Kidney (tissue), 14 donors: Measurements from ENCODE around the gene SEPTIN10. TPM values are rescaled to one million over a fixed set of nuclear protein-coding genes. Genes with fewer than 3 reads are reported as not detected.
A peak's percentile ranks its signal among the peaks of the same experiment; 100 is the strongest.

Source experiments
- DNase-seq, 5 donors: peaks; one replicate each; pipeline ENCODE4 v3.0.0-alpha.2; 2013 to 2020
- FAIRE-seq: peaks from 2 replicates; lab custom pipeline; 2012; peaks lifted over from hg19 to GRCh38; lab: Jason Lieb, UNC
- H3K27ac ChIP-seq, 2 donors: one replicate each; pipeline ENCODE4 v1.7.0; 2013; ENCODE audit warnings: low read depth in 2 of 2, low read length in 2 of 2, inconsistent platforms in 1 of 2
- H3K27me3 ChIP-seq: one replicate; pipeline ENCODE4 v1.7.1; 2013; ENCODE audit warnings: low read length, inconsistent platforms; ENCODE audit not compliant: control insufficient read depth, insufficient read depth
- H3K36me3 ChIP-seq, 3 donors: one replicate each; pipeline versions ENCODE4 v1.7.0 to v1.7.1; 2013; ENCODE audit warnings: low read length in 3 of 3, control low read depth in 1 of 3, inconsistent platforms in 1 of 3; ENCODE audit not compliant: insufficient read depth in 3 of 3, control insufficient read depth in 2 of 3
- H3K4me1 ChIP-seq, 3 donors: one replicate each; pipeline versions ENCODE4 v1.7.0 to v1.7.1; 2013; ENCODE audit warnings: low read length in 3 of 3, inconsistent platforms in 1 of 3, low read depth in 1 of 3; ENCODE audit not compliant: control insufficient read depth in 2 of 3, insufficient read depth in 2 of 3
- H3K4me3 ChIP-seq, 3 donors: one replicate each; pipeline versions ENCODE4 v1.7.0 to v1.8.1; 2013; ENCODE audit warnings: low read length in 3 of 3, control low read depth in 1 of 3, inconsistent platforms in 1 of 3
- H3K9ac ChIP-seq, 3 donors: one replicate each; pipeline versions ENCODE4 v1.7.0 to v1.7.1; 2013; ENCODE audit warnings: low read length in 3 of 3, control low read depth in 1 of 3, inconsistent platforms in 1 of 3
- H3K9me3 ChIP-seq, 3 donors: one replicate each; pipeline versions ENCODE4 v1.7.0 to v1.7.1; 2013; ENCODE audit warnings: low read length in 3 of 3, control low read depth in 1 of 3, inconsistent platforms in 1 of 3; ENCODE audit not compliant: control insufficient read depth in 2 of 3, insufficient read depth in 1 of 3
- CTCF ChIP-seq: IDR thresholded peaks from 3 replicates; pipeline ENCODE4 v1.5.1; 2012; ENCODE audit warnings: mild to moderate bottlenecking, moderate library complexity, borderline replicate concordance; ENCODE audit not compliant: insufficient read depth; ENCODE audit errors: extremely low read depth
- intact Hi-C: fragments of 100-400 bp; cut with DNase I; formaldehyde crosslinking; loops from one replicate; pipeline ENCODE4 v1.11.1; 2022
- polyA plus RNA-seq: library from polyadenylated mRNA; stranded (reverse); fragments of 350-450 nt; fragmentation: Illumina TruSeq; extraction: RNeasy Lipid Tissue Mini Kit (QIAGEN cat#74804); gene quantifications from one replicate; pipeline ENCODE4 v1.2.3, GENCODE V29; 2014; ENCODE audit warnings: low read depth, low replicate concordance; ENCODE audit not compliant: insufficient read depth
- total RNA-seq: library from RNA; stranded (reverse); fragmentation: NEBNext Ultra II Directional; extraction: Animal tissue kit (Norgen Biotek cat#: 25700); gene quantifications from one replicate; pipeline ENCODE4 v1.2.1, GENCODE V29; 2021
- donor health status: control.
- donor health status: control.
- donor health status: control.
- donor health status: control.
- donor health status: control.
- donor health status: DM: yes; HTN: yes; CAD: no.
- donor health status: Normal renal cell carcinoma (clear cell type).

SEPTIN10 gene
- total and polyA plus RNA-seq, 2 donors from 2014 or later: 20.8 to 80.7 TPM

- DNase-seq: no peak
Measured at GRCh38 chr2:109500910-109501309, 112.9 kb downstream of the SEPTIN10 start.

GRCh38 chr2:109499566-109499965, 114.2 kb downstream of the SEPTIN10 start:
- H3K36me3 ChIP-seq: no peaks in the 10 kb centered on the region
- H3K9ac ChIP-seq: no peak overlapping the region
- intact Hi-C loops: no loop called here
- TF ChIP-seq CTCF: no peak
- H3K9me3 ChIP-seq: no peaks in the 10 kb centered on the region
- no peak overlapping the region for H3K27ac ChIP-seq
- peaks cover 0 to 7% (median 0%) of the 10 kb centered on the region in 3 donors for H3K4me1 ChIP-seq
- FAIRE-seq: no peak
- no peak overlapping the region for H3K4me3 ChIP-seq
- H3K27me3 ChIP-seq: no peaks in the 10 kb centered on the region
- DNase-seq: peak in 2 of 5 donors; percentile 34 to 61

More at GRCh38 chr2:109500910-109501309, 112.9 kb downstream of the SEPTIN10 start:
- no peak for FAIRE-seq
- Histone ChIP-seq H3K4me3 (no peak overlapping the region), H3K27me3 (no peaks in the 10 kb centered on the region), H3K4me1 (peaks cover 0 to 7% (median 0%) of the 10 kb centered on the region in 3 donors), H3K9me3 (no peaks in the 10 kb centered on the region), H3K36me3 (no peaks in the 10 kb centered on the region), H3K9ac (no peak overlapping the region), H3K27ac (no peak overlapping the region)
- intact Hi-C loops: no loop called here
- TF ChIP-seq CTCF: no peak

- FAIRE-seq (no peak), DNase-seq (no peak)
- no peak overlapping the region for H3K4me3 ChIP-seq
- H3K36me3 ChIP-seq: no peaks in the 10 kb centered on the region
- no peak overlapping the region for H3K27ac ChIP-seq
- no peak overlapping the region for H3K9ac ChIP-seq
- H3K27me3 ChIP-seq: no peaks in the 10 kb centered on the region
- H3K9me3 ChIP-seq: no peaks in the 10 kb centered on the region
- no peak for TF ChIP-seq CTCF
- intact Hi-C loops: no loop called here
- peaks cover 0 to 7% (median 0%) of the 10 kb centered on the region in 3 donors for H3K4me1 ChIP-seq
Measured at GRCh38 chr2:109498906-109499305, 114.9 kb downstream of the SEPTIN10 start.
